Neural progenitor cell (in vitro differentiated cells): Measurements from ENCODE around the gene STOM. TPM values are rescaled to one million over a fixed set of nuclear protein-coding genes. Genes with fewer than 3 reads are reported as not detected.

Experiments used
- DNase-seq: peaks from one replicate; pipeline ENCODE4 v3.0.0-alpha.2; 2016; ENCODE audit warnings: low spot score
- H2AFZ ChIP-seq: fragments of 200-600 bp; sonication (generic); replicated peaks from 2 replicates; pipeline ENCODE4 v1.6.1; 2016; ENCODE audit warnings: antibody characterized with exemption
- H3F3A ChIP-seq: fragments of 200-600 bp; sonication (generic); 2 replicates; pipeline ENCODE4 v1.6.1; 2016; ENCODE audit warnings: antibody characterized with exemption, low read depth
- H3K27ac ChIP-seq: fragments of 200-600 bp; sonication (generic); 2 replicates; pipeline ENCODE4 v1.5.1; 2016; ENCODE audit warnings: mild to moderate bottlenecking
- H3K27me3 ChIP-seq: fragments of 200-600 bp; sonication (generic); 2 replicates; pipeline ENCODE4 v1.6.1; 2016; ENCODE audit warnings: mild to moderate bottlenecking, moderate library complexity
- H3K36me3 ChIP-seq: fragments of 200-600 bp; sonication (generic); 2 replicates; pipeline ENCODE4 v1.5.1; 2016
- H3K4me1 ChIP-seq: fragments of 200-600 bp; sonication (generic); 2 replicates; pipeline ENCODE4 v1.6.1; 2016; ENCODE audit warnings: mixed run types
- H3K4me2 ChIP-seq: fragments of 200-600 bp; sonication (generic); 2 replicates; pipeline ENCODE4 v1.6.1; 2016
- H3K4me3 ChIP-seq: fragments of 200-600 bp; sonication (generic); 2 replicates; pipeline ENCODE4 v1.5.1; 2016
- H3K79me2 ChIP-seq: fragments of 200-600 bp; sonication (generic); 2 replicates; pipeline ENCODE4 v1.6.1; 2016; ENCODE audit warnings: low read depth
- H3K9ac ChIP-seq: fragments of 200-600 bp; sonication (generic); 2 replicates; pipeline ENCODE4 v1.6.1; 2016
- H3K9me3 ChIP-seq: fragments of 200-600 bp; sonication (generic); 2 replicates; pipeline ENCODE4 v1.5.1; 2016; ENCODE audit warnings: low read depth
- H4K20me1 ChIP-seq: fragments of 200-600 bp; sonication (generic); 2 replicates; pipeline ENCODE4 v1.6.1; 2016; ENCODE audit warnings: low read depth
- H3K27ac Mint-ChIP-seq: 3 replicates; pipeline ENCODE4 v1.8.0; 2021; ENCODE audit warnings: mixed read lengths
- H3K27me3 Mint-ChIP-seq: 2 replicates; pipeline ENCODE4 v1.8.0; 2022; ENCODE audit warnings: low read depth, mild to moderate bottlenecking, inconsistent platforms, moderate library complexity, mixed read lengths; ENCODE audit not compliant: insufficient read depth
- H3K36me3 Mint-ChIP-seq: 3 replicates; pipeline ENCODE4 v1.8.0; 2021; ENCODE audit warnings: mixed read lengths
- H3K4me1 Mint-ChIP-seq: 3 replicates; pipeline ENCODE4 v1.8.0; 2021; ENCODE audit warnings: mixed read lengths
- H3K4me3 Mint-ChIP-seq: 3 replicates; pipeline ENCODE4 v1.8.0; 2021; ENCODE audit warnings: mild to moderate bottlenecking, moderate library complexity, mixed read lengths
- H3K9me3 Mint-ChIP-seq: 3 replicates; pipeline ENCODE4 v1.8.0; 2020; ENCODE audit warnings: mixed read lengths
- EZH2 ChIP-seq: fragments of 200-600 bp; sonication (generic); IDR thresholded peaks from 2 replicates; pipeline ENCODE4 v1.6.1; 2017; ENCODE audit warnings: antibody characterized with exemption, mild to moderate bottlenecking, moderate library complexity
- EZH2phosphoT487 ChIP-seq: fragments of 200-600 bp; sonication (generic); IDR thresholded peaks from 2 replicates; pipeline ENCODE4 v1.6.1; 2017; ENCODE audit warnings: antibody characterized with exemption
- total RNA-seq: library from RNA; depleted of rRNA; stranded (reverse); fragments of >200 nt; gene quantifications from 2 replicates; pipeline ENCODE4 v1.2.3, GENCODE V29; 2015; ENCODE audit warnings: low replicate concordance
- TF ChIP-seq, protein P1 (sequence below): fragments of 200-600 bp; sonication (generic); IDR thresholded peaks from 2 replicates; pipeline ENCODE4 v1.5.1; 2017; ENCODE audit warnings: antibody characterized with exemption, mild to moderate bottlenecking

STOM gene
- total RNA-seq, 1 donor from 2014 or later = 99.4 TPM

DNA sequence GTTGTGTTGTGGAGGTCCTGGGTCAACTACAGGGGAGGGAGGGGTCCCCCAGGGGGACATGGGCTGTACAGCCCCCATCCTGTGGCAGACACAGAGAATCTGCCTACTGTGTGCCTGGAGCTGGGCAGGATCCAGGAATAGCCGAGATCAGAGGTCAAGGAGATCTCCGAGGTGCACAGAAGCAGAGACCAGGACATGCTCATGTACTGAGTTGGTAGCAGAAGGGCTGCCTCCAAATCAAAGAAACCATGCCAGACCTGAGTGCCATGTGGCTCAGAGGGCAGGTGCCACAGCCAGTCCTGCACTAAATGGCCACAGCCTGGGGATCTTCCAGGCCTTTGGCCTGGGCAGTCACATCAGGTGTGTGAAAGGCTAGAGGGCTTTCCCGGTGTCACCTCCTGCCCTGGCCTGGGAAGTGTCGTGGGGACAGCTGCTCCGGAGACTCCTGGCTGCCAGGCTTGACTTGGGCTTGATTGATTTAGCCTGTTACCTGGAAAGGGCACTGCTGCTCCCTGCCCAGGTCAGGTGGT is 74.3 kb downstream of the STOM start:
- DNase-seq = no peak
- Histone ChIP-seq H4K20me1 (peaks cover 23% of the 10 kb centered on the region), H3K27me3 (peaks cover 16% of the 10 kb centered on the region), H3K4me3 (no peak overlapping the region), H3K36me3 (no peaks in the 10 kb centered on the region), H3K9ac (no peak overlapping the region), H3K4me2 (no peak overlapping the region), H3K9me3 (no peaks in the 10 kb centered on the region), H3K4me1 (peaks cover 30% of the 10 kb centered on the region), H3K27ac (no peak overlapping the region), H2AFZ (no peak overlapping the region), H3F3A (peaks cover 34% of the 10 kb centered on the region), H3K79me2 (no peaks in the 10 kb centered on the region)
- TF ChIP-seq EZH2phosphoT487 = no peak
- no peak for TF ChIP-seq EZH2
- TF ChIP-seq, protein P1, sequence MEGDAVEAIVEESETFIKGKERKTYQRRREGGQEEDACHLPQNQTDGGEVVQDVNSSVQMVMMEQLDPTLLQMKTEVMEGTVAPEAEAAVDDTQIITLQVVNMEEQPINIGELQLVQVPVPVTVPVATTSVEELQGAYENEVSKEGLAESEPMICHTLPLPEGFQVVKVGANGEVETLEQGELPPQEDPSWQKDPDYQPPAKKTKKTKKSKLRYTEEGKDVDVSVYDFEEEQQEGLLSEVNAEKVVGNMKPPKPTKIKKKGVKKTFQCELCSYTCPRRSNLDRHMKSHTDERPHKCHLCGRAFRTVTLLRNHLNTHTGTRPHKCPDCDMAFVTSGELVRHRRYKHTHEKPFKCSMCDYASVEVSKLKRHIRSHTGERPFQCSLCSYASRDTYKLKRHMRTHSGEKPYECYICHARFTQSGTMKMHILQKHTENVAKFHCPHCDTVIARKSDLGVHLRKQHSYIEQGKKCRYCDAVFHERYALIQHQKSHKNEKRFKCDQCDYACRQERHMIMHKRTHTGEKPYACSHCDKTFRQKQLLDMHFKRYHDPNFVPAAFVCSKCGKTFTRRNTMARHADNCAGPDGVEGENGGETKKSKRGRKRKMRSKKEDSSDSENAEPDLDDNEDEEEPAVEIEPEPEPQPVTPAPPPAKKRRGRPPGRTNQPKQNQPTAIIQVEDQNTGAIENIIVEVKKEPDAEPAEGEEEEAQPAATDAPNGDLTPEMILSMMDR = no peak
- Mint-ChIP-seq H3K4me1 (peaks cover 42% of the 10 kb centered on the region), H3K27me3 (peaks cover 10% of the 10 kb centered on the region), H3K4me3 (no peak overlapping the region), H3K9me3 (no peaks in the 10 kb centered on the region), H3K36me3 (no peaks in the 10 kb centered on the region), H3K27ac (no peak overlapping the region)

DNA sequence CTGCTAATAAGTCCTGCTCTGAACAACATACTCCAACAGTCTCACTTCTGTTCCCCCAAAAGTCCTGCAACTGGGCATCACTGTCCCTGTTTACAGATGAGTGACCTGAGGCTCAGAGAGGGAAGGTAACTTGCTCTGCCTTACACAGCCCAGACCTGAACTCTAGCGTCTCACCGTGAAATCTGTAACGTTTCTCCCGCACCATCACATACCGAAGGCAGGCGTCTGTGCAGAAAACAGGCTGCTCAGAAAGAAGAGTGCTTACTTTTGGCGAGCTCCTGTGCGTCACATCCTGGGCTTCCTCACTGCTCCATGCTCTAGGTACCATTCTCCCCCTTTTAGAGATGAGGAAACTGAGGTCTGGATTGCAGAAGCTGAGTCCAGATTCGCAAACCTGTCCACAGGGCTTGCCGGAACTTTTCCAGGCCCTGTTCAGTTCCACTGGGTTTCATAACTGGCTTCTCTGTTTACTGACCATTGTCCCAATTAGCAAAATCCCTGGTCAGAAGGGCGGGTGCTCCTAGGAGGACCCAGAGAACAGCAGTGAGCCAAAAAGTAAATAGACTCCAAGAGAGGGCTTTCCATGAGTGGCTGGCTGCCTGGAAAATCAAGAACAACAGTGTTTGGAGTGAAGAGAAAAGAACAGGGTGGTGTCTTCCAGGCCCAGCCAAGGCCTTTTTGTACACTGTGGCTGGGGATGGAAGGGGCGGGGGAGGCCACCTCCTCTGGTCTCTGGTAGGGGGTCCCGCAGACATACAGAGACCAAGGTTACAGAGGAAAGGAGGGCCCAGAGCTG is 75.0 kb downstream of the STOM start:
- H3K9me3 Mint-ChIP-seq = no peaks in the 10 kb centered on the region
- no peak overlapping the region for H3K4me3 Mint-ChIP-seq
- peaks cover 4% of the 10 kb centered on the region for H3K27me3 Mint-ChIP-seq
- Histone ChIP-seq H3K79me2 (no peaks in the 10 kb centered on the region), H3K4me2 (no peak overlapping the region), H3K9ac (no peak overlapping the region), H2AFZ (no peak overlapping the region), H4K20me1 (peaks cover 16% of the 10 kb centered on the region), H3K27ac (no peak overlapping the region), H3K9me3 (no peaks in the 10 kb centered on the region), H3K4me3 (no peak overlapping the region), H3K36me3 (no peaks in the 10 kb centered on the region), H3K27me3 (peaks cover 10% of the 10 kb centered on the region), H3F3A (peaks cover 29% of the 10 kb centered on the region), H3K4me1 (peaks cover 24% of the 10 kb centered on the region)
- DNase-seq = no peak
- H3K27ac Mint-ChIP-seq = peak overlapping the region; percentile 27
- TF ChIP-seq, protein P1 = no peak
- TF ChIP-seq EZH2 (no peak), EZH2phosphoT487 (no peak)
- peaks cover 38% of the 10 kb centered on the region for H3K4me1 Mint-ChIP-seq
- H3K36me3 Mint-ChIP-seq = no peaks in the 10 kb centered on the region

DNA sequence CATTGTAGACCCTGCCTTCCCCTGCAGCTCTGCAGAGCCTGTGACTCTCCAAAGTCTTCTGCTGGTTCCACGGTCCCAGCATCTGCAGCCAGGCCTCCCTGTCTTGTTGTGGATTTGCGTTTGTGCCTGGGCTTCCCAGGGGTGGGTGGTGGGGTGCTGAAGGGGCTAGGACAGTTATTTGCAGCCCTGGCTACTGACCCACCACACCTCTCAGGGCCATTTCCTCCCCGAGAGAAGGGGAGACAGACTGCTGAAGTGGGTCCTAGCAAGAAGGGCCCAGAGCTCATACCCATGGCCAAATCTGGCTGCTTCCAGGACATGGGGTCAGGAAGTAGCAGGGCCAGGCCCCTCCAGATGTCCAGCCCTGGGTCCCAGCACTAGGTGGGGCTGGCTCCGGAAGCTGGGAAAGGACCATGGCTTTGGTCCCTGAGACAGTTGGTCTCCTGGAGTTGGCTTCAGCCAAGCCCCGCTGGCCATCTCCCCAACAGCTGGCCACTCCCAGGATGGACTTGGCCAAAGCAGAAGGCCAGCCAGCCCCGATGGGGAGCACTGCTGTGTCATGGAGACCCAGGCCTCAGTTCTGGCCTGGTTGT is 75.8 kb downstream of the STOM start:
- Histone ChIP-seq H4K20me1 (peaks cover 12% of the 10 kb centered on the region), H3F3A (peaks cover 32% of the 10 kb centered on the region), H3K27me3 (peaks cover 6% of the 10 kb centered on the region), H3K4me3 (no peak overlapping the region), H3K36me3 (no peaks in the 10 kb centered on the region), H3K79me2 (no peaks in the 10 kb centered on the region), H3K9ac (no peak overlapping the region), H2AFZ (no peak overlapping the region), H3K4me2 (no peak overlapping the region), H3K9me3 (no peaks in the 10 kb centered on the region), H3K4me1 (peaks cover 26% of the 10 kb centered on the region), H3K27ac (no peak overlapping the region)
- Mint-ChIP-seq H3K36me3 (no peaks in the 10 kb centered on the region), H3K4me1 (peaks cover 43% of the 10 kb centered on the region), H3K9me3 (no peaks in the 10 kb centered on the region), H3K27me3 (peaks cover 3% of the 10 kb centered on the region), H3K27ac (no peak overlapping the region), H3K4me3 (no peak overlapping the region)
- DNase-seq = no peak
- TF ChIP-seq, protein P1 = no peak
- TF ChIP-seq EZH2phosphoT487 = no peak
- no peak for TF ChIP-seq EZH2
